WTC11 (cell line): Measurements from ENCODE around the gene PDZD2.

Experiments used
- ATF2 ChIP-seq: sonication (generic); formaldehyde crosslinking; IDR thresholded peaks from 2 replicates; pipeline ENCODE4 v1.8.1; 2022; ENCODE audit warnings: low read depth, missing genetic modification reagents, borderline replicate concordance
- CBFB ChIP-seq: sonication (generic); formaldehyde crosslinking; IDR thresholded peaks from 2 replicates; pipeline ENCODE4 v1.8.1; 2022; ENCODE audit warnings: mild to moderate bottlenecking, low read depth, missing genetic modification reagents
- CTCF ChIP-seq: fragments of 200-600 bp; IDR thresholded peaks from 2 replicates; pipeline ENCODE4 v1.8.0; 2022; ENCODE audit warnings: antibody characterized with exemption
- IRF2 ChIP-seq: sonication (generic); formaldehyde crosslinking; IDR thresholded peaks from 2 replicates; pipeline ENCODE4 v1.8.0; 2022; ENCODE audit warnings: low read depth, missing genetic modification reagents, borderline replicate concordance
- JUN ChIP-seq: sonication (generic); formaldehyde crosslinking; IDR thresholded peaks from 2 replicates; pipeline ENCODE4 v1.8.0; 2023; ENCODE audit warnings: mild to moderate bottlenecking, missing genetic modification reagents
- MYBL2 ChIP-seq: sonication (generic); formaldehyde crosslinking; IDR thresholded peaks from 2 replicates; pipeline ENCODE4 v1.8.1; 2023; ENCODE audit warnings: mild to moderate bottlenecking, moderate library complexity, missing genetic modification reagents
- SMAD4 ChIP-seq: sonication (generic); formaldehyde crosslinking; IDR thresholded peaks from 2 replicates; pipeline ENCODE4 v1.8.0; 2022; ENCODE audit warnings: mild to moderate bottlenecking, missing genetic modification reagents
- TF ChIP-seq, protein P1 (sequence below): sonication (generic); formaldehyde crosslinking; IDR thresholded peaks from 2 replicates; pipeline ENCODE4 v1.8.1; 2023; ENCODE audit warnings: mild to moderate bottlenecking, missing genetic modification reagents, borderline replicate concordance

GRCh38 chr5:31783731-31784130, 144.8 kb downstream of the PDZD2 start:
- TF ChIP-seq CTCF = no peak
- no peak for TF ChIP-seq JUN (CRISPR knock-in tag)
- no peak for TF ChIP-seq IRF2 (CRISPR knock-in tag)
- no peak for TF ChIP-seq CBFB (CRISPR knock-in tag)
- no peak for TF ChIP-seq MYBL2 (CRISPR knock-in tag)
- TF ChIP-seq SMAD4 (CRISPR knock-in tag) = no peak
- TF ChIP-seq, protein P1, sequence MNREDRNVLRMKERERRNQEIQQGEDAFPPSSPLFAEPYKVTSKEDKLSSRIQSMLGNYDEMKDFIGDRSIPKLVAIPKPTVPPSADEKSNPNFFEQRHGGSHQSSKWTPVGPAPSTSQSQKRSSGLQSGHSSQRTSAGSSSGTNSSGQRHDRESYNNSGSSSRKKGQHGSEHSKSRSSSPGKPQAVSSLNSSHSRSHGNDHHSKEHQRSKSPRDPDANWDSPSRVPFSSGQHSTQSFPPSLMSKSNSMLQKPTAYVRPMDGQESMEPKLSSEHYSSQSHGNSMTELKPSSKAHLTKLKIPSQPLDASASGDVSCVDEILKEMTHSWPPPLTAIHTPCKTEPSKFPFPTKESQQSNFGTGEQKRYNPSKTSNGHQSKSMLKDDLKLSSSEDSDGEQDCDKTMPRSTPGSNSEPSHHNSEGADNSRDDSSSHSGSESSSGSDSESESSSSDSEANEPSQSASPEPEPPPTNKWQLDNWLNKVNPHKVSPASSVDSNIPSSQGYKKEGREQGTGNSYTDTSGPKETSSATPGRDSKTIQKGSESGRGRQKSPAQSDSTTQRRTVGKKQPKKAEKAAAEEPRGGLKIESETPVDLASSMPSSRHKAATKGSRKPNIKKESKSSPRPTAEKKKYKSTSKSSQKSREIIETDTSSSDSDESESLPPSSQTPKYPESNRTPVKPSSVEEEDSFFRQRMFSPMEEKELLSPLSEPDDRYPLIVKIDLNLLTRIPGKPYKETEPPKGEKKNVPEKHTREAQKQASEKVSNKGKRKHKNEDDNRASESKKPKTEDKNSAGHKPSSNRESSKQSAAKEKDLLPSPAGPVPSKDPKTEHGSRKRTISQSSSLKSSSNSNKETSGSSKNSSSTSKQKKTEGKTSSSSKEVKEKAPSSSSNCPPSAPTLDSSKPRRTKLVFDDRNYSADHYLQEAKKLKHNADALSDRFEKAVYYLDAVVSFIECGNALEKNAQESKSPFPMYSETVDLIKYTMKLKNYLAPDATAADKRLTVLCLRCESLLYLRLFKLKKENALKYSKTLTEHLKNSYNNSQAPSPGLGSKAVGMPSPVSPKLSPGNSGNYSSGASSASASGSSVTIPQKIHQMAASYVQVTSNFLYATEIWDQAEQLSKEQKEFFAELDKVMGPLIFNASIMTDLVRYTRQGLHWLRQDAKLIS (CRISPR knock-in tag) = no peak
- no peak for TF ChIP-seq ATF2 (CRISPR knock-in tag)
